Measurements from ENCODE around the gene RASSF10.

The RASSF10 gene

GRCh38 chr11:12968101-12968500 is 41.0 kb upstream of the RASSF10 start:
- TF ChIP-seq RAD21 (IDR thresholded peaks at IDR 0.05; ENCODE audit: low read depth) (no peak), USF1 (IDR thresholded peaks at IDR 0.05) (no peak), YY1 (IDR thresholded peaks at IDR 0.05; ENCODE audit: low read depth) (no peak), ZBTB7A (IDR thresholded peaks at IDR 0.05; ENCODE audit: low read depth) (no peak), TAF1 (IDR thresholded peaks at IDR 0.05; ENCODE audit: low read depth) (no peak), FOXM1 (IDR thresholded peaks at IDR 0.05; ENCODE audit: borderline replicate concordance, low read depth) (no peak), TCF12 (IDR thresholded peaks at IDR 0.05; ENCODE audit: low read depth) (no peak), MAX (IDR thresholded peaks at IDR 0.05) (no peak), EP300 (IDR thresholded peaks at IDR 0.05; ENCODE audit: borderline replicate concordance) (no peak), CREB1 (IDR thresholded peaks at IDR 0.05; ENCODE audit: low read depth) (no peak), EGR1 (IDR thresholded peaks at IDR 0.05) (no peak), NFIC (IDR thresholded peaks at IDR 0.05) (no peak), CEBPB (IDR thresholded peaks at IDR 0.05) (no peak), TEAD4 (IDR thresholded peaks at IDR 0.05) (no peak)
- TF ChIP-seq, protein P1, sequence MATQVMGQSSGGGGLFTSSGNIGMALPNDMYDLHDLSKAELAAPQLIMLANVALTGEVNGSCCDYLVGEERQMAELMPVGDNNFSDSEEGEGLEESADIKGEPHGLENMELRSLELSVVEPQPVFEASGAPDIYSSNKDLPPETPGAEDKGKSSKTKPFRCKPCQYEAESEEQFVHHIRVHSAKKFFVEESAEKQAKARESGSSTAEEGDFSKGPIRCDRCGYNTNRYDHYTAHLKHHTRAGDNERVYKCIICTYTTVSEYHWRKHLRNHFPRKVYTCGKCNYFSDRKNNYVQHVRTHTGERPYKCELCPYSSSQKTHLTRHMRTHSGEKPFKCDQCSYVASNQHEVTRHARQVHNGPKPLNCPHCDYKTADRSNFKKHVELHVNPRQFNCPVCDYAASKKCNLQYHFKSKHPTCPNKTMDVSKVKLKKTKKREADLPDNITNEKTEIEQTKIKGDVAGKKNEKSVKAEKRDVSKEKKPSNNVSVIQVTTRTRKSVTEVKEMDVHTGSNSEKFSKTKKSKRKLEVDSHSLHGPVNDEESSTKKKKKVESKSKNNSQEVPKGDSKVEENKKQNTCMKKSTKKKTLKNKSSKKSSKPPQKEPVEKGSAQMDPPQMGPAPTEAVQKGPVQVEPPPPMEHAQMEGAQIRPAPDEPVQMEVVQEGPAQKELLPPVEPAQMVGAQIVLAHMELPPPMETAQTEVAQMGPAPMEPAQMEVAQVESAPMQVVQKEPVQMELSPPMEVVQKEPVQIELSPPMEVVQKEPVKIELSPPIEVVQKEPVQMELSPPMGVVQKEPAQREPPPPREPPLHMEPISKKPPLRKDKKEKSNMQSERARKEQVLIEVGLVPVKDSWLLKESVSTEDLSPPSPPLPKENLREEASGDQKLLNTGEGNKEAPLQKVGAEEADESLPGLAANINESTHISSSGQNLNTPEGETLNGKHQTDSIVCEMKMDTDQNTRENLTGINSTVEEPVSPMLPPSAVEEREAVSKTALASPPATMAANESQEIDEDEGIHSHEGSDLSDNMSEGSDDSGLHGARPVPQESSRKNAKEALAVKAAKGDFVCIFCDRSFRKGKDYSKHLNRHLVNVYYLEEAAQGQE (IDR thresholded peaks at IDR 0.05; ENCODE audit: low read depth): no peak

- TF ChIP-seq CREB1 (IDR thresholded peaks at IDR 0.05; ENCODE audit: low read depth): no peak
- no peak for TF ChIP-seq TAF1 (IDR thresholded peaks at IDR 0.05; ENCODE audit: low read depth)
- TF ChIP-seq RAD21 (IDR thresholded peaks at IDR 0.05; ENCODE audit: low read depth): no peak
- TF ChIP-seq MAX (IDR thresholded peaks at IDR 0.05): no peak
- no peak for TF ChIP-seq EP300 (IDR thresholded peaks at IDR 0.05; ENCODE audit: borderline replicate concordance)
- TF ChIP-seq FOXM1 (IDR thresholded peaks at IDR 0.05; ENCODE audit: borderline replicate concordance, low read depth): no peak
- TF ChIP-seq NFIC (IDR thresholded peaks at IDR 0.05): no peak
- TF ChIP-seq TCF12 (IDR thresholded peaks at IDR 0.05; ENCODE audit: low read depth): no peak
- TF ChIP-seq YY1 (IDR thresholded peaks at IDR 0.05; ENCODE audit: low read depth): no peak
- TF ChIP-seq EGR1 (IDR thresholded peaks at IDR 0.05): no peak
These were observed 40.3 kb upstream of the RASSF10 start for GRCh38 chr11:12968826-12969225.

DNA sequence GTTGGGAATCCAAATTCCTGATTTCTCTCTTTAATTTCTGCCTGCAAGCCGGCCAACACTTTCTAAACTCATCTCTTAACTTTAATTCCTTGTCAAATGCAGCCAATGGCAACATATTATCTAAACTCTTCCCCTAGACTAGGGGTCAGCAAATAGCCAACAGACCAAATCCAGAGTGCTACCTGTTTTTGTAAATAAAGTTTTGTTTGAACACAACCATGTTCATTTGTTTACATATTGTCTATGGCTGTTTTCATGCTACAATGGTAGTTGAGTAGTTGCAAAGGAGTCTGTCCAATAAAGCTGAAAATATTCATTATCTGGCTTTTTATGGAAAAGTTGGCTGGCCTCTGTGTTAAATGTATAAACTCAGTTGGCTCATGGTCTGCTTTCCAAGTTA is 37.2 kb upstream of the RASSF10 start:
- TF ChIP-seq NFIC (IDR thresholded peaks at IDR 0.05) (no peak), TCF12 (IDR thresholded peaks at IDR 0.05; ENCODE audit: low read depth) (no peak), CEBPB (IDR thresholded peaks at IDR 0.05) (no peak), MAX (IDR thresholded peaks at IDR 0.05) (no peak), CREB1 (IDR thresholded peaks at IDR 0.05; ENCODE audit: low read depth) (no peak), FOXM1 (IDR thresholded peaks at IDR 0.05; ENCODE audit: borderline replicate concordance, low read depth) (no peak), EP300 (IDR thresholded peaks at IDR 0.05; ENCODE audit: borderline replicate concordance) (no peak), USF1 (IDR thresholded peaks at IDR 0.05) (no peak), TEAD4 (IDR thresholded peaks at IDR 0.05) (no peak)
- TF ChIP-seq, protein P1 (IDR thresholded peaks at IDR 0.05; ENCODE audit: low read depth): no peak

GRCh38 chr11:12973528-12974181 is 35.5 kb upstream of the RASSF10 start:
- no peak for TF ChIP-seq EP300 (IDR thresholded peaks at IDR 0.05; ENCODE audit: borderline replicate concordance)
- TF ChIP-seq, protein P1 (IDR thresholded peaks at IDR 0.05; ENCODE audit: low read depth): no peak
- no peak for TF ChIP-seq EGR1 (IDR thresholded peaks at IDR 0.05)
- TF ChIP-seq CEBPB (IDR thresholded peaks at IDR 0.05): no peak
- no peak for TF ChIP-seq CREB1 (IDR thresholded peaks at IDR 0.05; ENCODE audit: low read depth)
- TF ChIP-seq MAX (IDR thresholded peaks at IDR 0.05): no peak
- no peak for TF ChIP-seq TAF1 (IDR thresholded peaks at IDR 0.05; ENCODE audit: low read depth)
- TF ChIP-seq YY1 (IDR thresholded peaks at IDR 0.05; ENCODE audit: low read depth): no peak
- no peak for TF ChIP-seq FOXM1 (IDR thresholded peaks at IDR 0.05; ENCODE audit: borderline replicate concordance, low read depth)
- no peak for TF ChIP-seq ZBTB7A (IDR thresholded peaks at IDR 0.05; ENCODE audit: low read depth)
- no peak for TF ChIP-seq TCF12 (IDR thresholded peaks at IDR 0.05; ENCODE audit: low read depth)
- TF ChIP-seq RAD21 (IDR thresholded peaks at IDR 0.05; ENCODE audit: low read depth): peak; percentile 34; the same call in 1 of the 2 replicates
- no peak for TF ChIP-seq USF1 (IDR thresholded peaks at IDR 0.05)
- TF ChIP-seq NFIC (IDR thresholded peaks at IDR 0.05): peak; percentile 84
- TF ChIP-seq TEAD4 (IDR thresholded peaks at IDR 0.05): peak; percentile 23; the same call in 1 of the 2 replicates
